GM21390 (cell line): ENCODE data around the gene SIX3.

Experiments
- ATAC-seq: cut with Tn5 transposase; IDR thresholded peaks from one replicate; pipeline ENCODE4 v1.9.1; 2021; ENCODE audit not compliant: unreplicated experiment

Gene SIX3

GRCh38 chr2:44980751-44981713, 39.5 kb downstream of the SIX3 start:
- no peak for ATAC-seq

- ATAC-seq = no peak
Measured at GRCh38 chr2:44981714-44982108, 40.2 kb downstream of the SIX3 start.

- ATAC-seq = no peak
Measured at GRCh38 chr2:44983836-44984604, 42.5 kb downstream of the SIX3 start.

- ATAC-seq = no peak
Measured at GRCh38 chr2:44989176-44989575, 47.7 kb downstream of the SIX3 start.

DNA sequence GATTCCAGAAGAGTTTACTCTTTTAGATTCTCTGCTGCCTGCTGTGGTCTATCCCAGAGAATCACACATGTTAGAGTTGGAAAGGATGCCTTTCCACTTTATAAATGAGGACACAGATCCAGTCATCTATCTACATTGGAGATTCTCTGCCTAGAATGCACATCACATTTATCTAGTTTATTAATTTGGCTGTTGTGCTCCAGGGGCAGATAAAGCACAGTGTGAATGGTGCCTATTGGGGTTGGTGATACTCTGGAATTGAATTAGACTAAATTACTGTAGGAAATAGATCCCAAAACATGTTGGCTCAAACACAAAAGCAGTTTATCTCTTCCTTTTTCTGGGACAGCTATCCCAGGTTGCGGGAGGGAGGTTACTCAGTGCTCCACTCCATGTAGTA, 52.9 kb downstream of the SIX3 start:
- no peak for ATAC-seq
